ENCODE measurements around the gene TEX11. TPM values are rescaled to one million over a fixed set of nuclear protein-coding genes. Genes with fewer than 3 reads are reported as not detected.
"Not testable (repeated sequence)": the region's sequence is repeated elsewhere in the genome, so short reads cannot be mapped to it uniquely, and the experiment has no call there.

The TEX11 gene
- total and polyA plus RNA-seq, 10 of the 15 experiments (the other 5 are each of a cell fraction or from before 2014, with no cell fraction given), result not detected

DNA sequence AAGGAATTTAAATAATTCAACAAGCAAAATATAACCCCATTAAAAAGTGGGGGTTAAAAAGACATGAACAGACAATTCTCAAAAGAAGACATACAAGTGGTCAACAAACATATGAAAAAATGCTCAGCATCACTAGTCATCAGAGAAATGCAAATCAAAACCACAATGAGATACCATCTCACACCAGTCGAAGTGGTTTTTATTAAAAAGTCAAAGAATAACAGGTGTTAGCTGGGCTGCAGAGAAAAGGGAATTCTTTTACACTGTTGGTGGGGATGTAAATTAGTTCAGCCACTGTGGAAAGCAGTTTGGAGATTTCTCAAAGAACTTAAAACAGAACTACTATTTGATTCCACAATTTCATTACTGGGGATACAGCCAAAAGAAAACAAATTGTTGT, 111.8 kb downstream of the TEX11 start:
- in situ Hi-C loops (cut with MboI), result loop anchor here (25.0 kb wide), 1 partner anchor 866 kb away; the partner anchor contains the start of gene LOC101059915
- CTCF ChIA-PET, result not testable (repeated sequence)

DNA sequence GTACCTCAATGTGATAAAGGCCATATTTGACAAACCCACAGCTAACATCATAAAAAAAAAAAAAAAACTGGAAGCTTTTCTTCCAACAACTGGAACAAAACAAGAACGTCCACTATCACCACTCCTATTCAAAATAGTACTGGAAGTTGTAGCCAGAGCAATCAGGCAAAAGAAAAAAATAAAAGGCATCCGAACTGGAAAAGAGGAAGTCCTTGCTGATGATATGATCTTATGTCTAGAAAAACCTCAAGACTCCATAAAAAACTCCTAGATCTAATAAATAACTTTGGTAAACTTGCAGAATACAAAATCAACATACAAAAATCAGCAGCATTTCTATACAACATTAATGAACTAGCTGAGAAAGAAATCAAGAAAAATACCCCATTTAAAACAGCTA, 134.3 kb downstream of the TEX11 start:
- WGBS (ENCODE audit: insufficient coverage, insufficient replicate concordance, low lambda C conversion rate, missing lambda C conversion rate), result 0% methylated on average over 2 of the region's 2 CpGs
- ChIA-PET RAD21 (ENCODE audit: unreplicated experiment) (no interaction called here), SMC1A (ENCODE audit: uncharacterized antibody, unreplicated experiment) (interaction anchor here (0.9 kb wide), 1 partner anchor 24 kb away, joined by 3 read pairs; no protein-coding TSS in a partner anchor), CTCF (interaction anchor here (0.6 kb wide), 1 partner anchor 179 kb away, joined by 3 read pairs; no protein-coding TSS in a partner anchor), POLR2A (no interaction called here)
- FAIRE-seq, result no peak
- Histone ChIP-seq H3K79me2 (ENCODE audit: control insufficient read depth, insufficient read depth, low read length) (no peaks in the 10 kb centered on the region), H3K4me3 (no peak overlapping the region), H3K4me2 (ENCODE audit: control insufficient read depth, insufficient read depth) (no peak overlapping the region), H3K9me3 (replicated peaks; ENCODE audit: control insufficient read depth, insufficient read depth, low read length) (no peaks in the 10 kb centered on the region), H3K9ac (ENCODE audit: control insufficient read depth, insufficient read depth, low read length) (no peak overlapping the region), H3K4me1 (ENCODE audit: control insufficient read depth, insufficient read depth, low read length) (no peaks in the 10 kb centered on the region), H3K36me3 (ENCODE audit: control insufficient read depth in 2 of 2, insufficient read depth in 2 of 2, low read length in 1 of 2) (no peaks in the 10 kb centered on the region), H3K27ac (ENCODE audit: control insufficient read depth, insufficient read depth) (no peak overlapping the region), H2AFZ (ENCODE audit: control insufficient read depth, low read depth, low read length) (no peak overlapping the region), H3K27me3 (replicated peaks in 1 of 2; ENCODE audit: control insufficient read depth in 2 of 2, insufficient read depth in 2 of 2, low read length in 1 of 2) (no peaks in the 10 kb centered on the region), H4K20me1 (ENCODE audit: control insufficient read depth, insufficient read depth) (no peaks in the 10 kb centered on the region)
- no peak for ATAC-seq
- no TSS peak for BruUV-seq (replicated peaks)
- no peak for DNase-seq (ENCODE audit: low read depth, low spot score)
- intact Hi-C loops (cut with micrococcal nuclease; ENCODE audit: unreplicated experiment), result no loop called here
- in situ Hi-C loops (cut with MboI), result loop anchor here (5.0 kb wide), 1 partner anchor 403 kb away; no protein-coding TSS in a partner anchor
- TF ChIP-seq HDAC6 (IDR thresholded peaks at IDR 0.05; ENCODE audit: unreplicated experiment) (no peak), RAD51 (IDR thresholded peaks at IDR 0.05) (no peak), ZBTB40 (IDR thresholded peaks at IDR 0.05; ENCODE audit: borderline replicate concordance) (no peak), TARDBP (IDR thresholded peaks at IDR 0.05; ENCODE audit: borderline replicate concordance) (no peak), BHLHE40 (IDR thresholded peaks at IDR 0.05; ENCODE audit: borderline replicate concordance in 1 of 2, low read depth in 2 of 2, low read length in 1 of 2) (no peak), YBX1 (IDR thresholded peaks at IDR 0.05) (no peak), POLR2AphosphoS5 (IDR thresholded peaks at IDR 0.05; ENCODE audit: low read length) (no peak), CTCF (IDR thresholded peaks at IDR 0.05 in 2 of 3, conservative IDR thresholded peaks at IDR 0.05 in 1 of 3; ENCODE audit: control insufficient read depth in 2 of 3, extremely low read depth in 1 of 3, insufficient read depth in 1 of 3, low read depth in 3 of 3, low read length in 3 of 3) (no peak), CHD2 (IDR thresholded peaks at IDR 0.05; ENCODE audit: borderline replicate concordance, low read depth, low read length) (no peak), SMAD1 (IDR thresholded peaks at IDR 0.05; ENCODE audit: low read depth, partially characterized antibody) (no peak)

More for the DNA sequence above, 111.8 kb downstream of the TEX11 start:
- H3K4me1 ChIP-seq (ENCODE audit: control insufficient read depth, insufficient read depth, low read length); H3K4me3 ChIP-seq; H2AFZ ChIP-seq (ENCODE audit: control insufficient read depth, low read depth, low read length); BruUV-seq (replicated peaks); ATAC-seq; H3K27ac ChIP-seq (ENCODE audit: control insufficient read depth, insufficient read depth); H3K4me2 ChIP-seq (ENCODE audit: control insufficient read depth, insufficient read depth); H3K9me3 ChIP-seq (replicated peaks; ENCODE audit: control insufficient read depth, insufficient read depth, low read length); POLR2A ChIA-PET; FAIRE-seq; H3K79me2 ChIP-seq (ENCODE audit: control insufficient read depth, insufficient read depth, low read length); H3K36me3 ChIP-seq (ENCODE audit: control insufficient read depth in 2 of 2, insufficient read depth in 2 of 2, low read length in 1 of 2); intact Hi-C loops (cut with micrococcal nuclease; ENCODE audit: unreplicated experiment); RAD21 ChIA-PET (ENCODE audit: unreplicated experiment); H3K27me3 ChIP-seq (replicated peaks in 1 of 2; ENCODE audit: control insufficient read depth in 2 of 2, insufficient read depth in 2 of 2, low read length in 1 of 2); SMC1A ChIA-PET (ENCODE audit: uncharacterized antibody, unreplicated experiment); DNase-seq (ENCODE audit: low read depth, low spot score); H3K9ac ChIP-seq (ENCODE audit: control insufficient read depth, insufficient read depth, low read length); H4K20me1 ChIP-seq (ENCODE audit: control insufficient read depth, insufficient read depth): not testable (repeated sequence)
- 0% methylated on average over 1 of the region's 1 CpG for WGBS (ENCODE audit: insufficient coverage, insufficient replicate concordance, low lambda C conversion rate, missing lambda C conversion rate)

All from GM12878 (cell line).